Thyroid gland (tissue), 4 donors: ENCODE results near the gene CACNB3.

Source experiments
- POLR2A ChIP-seq, 2 donors: fragments of 450-650 bp; IDR thresholded peaks; one replicate each; pipeline ENCODE4 v1.6.1; 2017; ENCODE audit warnings: antibody characterized with exemption in 2 of 2, mild to moderate bottlenecking in 2 of 2, moderate library complexity in 1 of 2
- TF ChIP-seq, protein P1 (sequence below), 6 experiments: fragments of 200-600 bp in 3 of 6; fragments of 450-650 bp in 3 of 6; sonication (generic) in 3 of 6; IDR thresholded peaks; one replicate each; pipeline ENCODE4 v1.5.1; 2016 to 2019; ENCODE audit warnings: antibody characterized with exemption in 6 of 6, mild to moderate bottlenecking in 2 of 6, inconsistent platforms in 1 of 6, moderate library complexity in 1 of 6

GRCh38 chr12:48818831-48819590, 715 bp downstream of the CACNB3 start:
- TF ChIP-seq, protein P1, sequence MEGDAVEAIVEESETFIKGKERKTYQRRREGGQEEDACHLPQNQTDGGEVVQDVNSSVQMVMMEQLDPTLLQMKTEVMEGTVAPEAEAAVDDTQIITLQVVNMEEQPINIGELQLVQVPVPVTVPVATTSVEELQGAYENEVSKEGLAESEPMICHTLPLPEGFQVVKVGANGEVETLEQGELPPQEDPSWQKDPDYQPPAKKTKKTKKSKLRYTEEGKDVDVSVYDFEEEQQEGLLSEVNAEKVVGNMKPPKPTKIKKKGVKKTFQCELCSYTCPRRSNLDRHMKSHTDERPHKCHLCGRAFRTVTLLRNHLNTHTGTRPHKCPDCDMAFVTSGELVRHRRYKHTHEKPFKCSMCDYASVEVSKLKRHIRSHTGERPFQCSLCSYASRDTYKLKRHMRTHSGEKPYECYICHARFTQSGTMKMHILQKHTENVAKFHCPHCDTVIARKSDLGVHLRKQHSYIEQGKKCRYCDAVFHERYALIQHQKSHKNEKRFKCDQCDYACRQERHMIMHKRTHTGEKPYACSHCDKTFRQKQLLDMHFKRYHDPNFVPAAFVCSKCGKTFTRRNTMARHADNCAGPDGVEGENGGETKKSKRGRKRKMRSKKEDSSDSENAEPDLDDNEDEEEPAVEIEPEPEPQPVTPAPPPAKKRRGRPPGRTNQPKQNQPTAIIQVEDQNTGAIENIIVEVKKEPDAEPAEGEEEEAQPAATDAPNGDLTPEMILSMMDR (IDR thresholded peaks at IDR 0.05): no peak
- no peak for TF ChIP-seq POLR2A (IDR thresholded peaks at IDR 0.05)
